Smooth muscle cell (in vitro differentiated cells): ENCODE data around the gene DNASE1L2. TPM values are rescaled to one million over a fixed set of nuclear protein-coding genes. Genes with fewer than 3 reads are reported as not detected.

Experiments
- DNase-seq: peaks from one replicate; lab custom pipeline; 2025; ENCODE audit not compliant: unreplicated experiment; lab: John Stamatoyannopoulos, UW
- H2AFZ ChIP-seq: fragments of 200-600 bp; sonication (generic); 2 replicates; pipeline ENCODE4 v1.6.0; 2016; ENCODE audit warnings: antibody characterized with exemption, low read depth, mild to moderate bottlenecking
- H3F3A ChIP-seq: fragments of 200-600 bp; sonication (generic); 2 replicates; pipeline ENCODE4 v1.6.0; 2017; ENCODE audit warnings: antibody characterized with exemption, low read depth
- H3K27ac ChIP-seq: fragments of 200-600 bp; sonication (generic); 2 replicates; pipeline ENCODE4 v1.5.1; 2016; ENCODE audit warnings: low read depth, mild to moderate bottlenecking
- H3K27me3 ChIP-seq: fragments of 200-600 bp; sonication (generic); 2 replicates; pipeline ENCODE4 v1.6.1; 2016; ENCODE audit warnings: low read depth, mild to moderate bottlenecking
- H3K36me3 ChIP-seq: fragments of 200-600 bp; sonication (generic); 2 replicates; pipeline ENCODE4 v1.5.1; 2016; ENCODE audit warnings: low read depth
- H3K4me1 ChIP-seq: fragments of 200-600 bp; sonication (generic); 2 replicates; pipeline ENCODE4 v1.5.1; 2016; ENCODE audit warnings: low read depth
- H3K4me2 ChIP-seq: fragments of 200-600 bp; sonication (generic); 2 replicates; pipeline ENCODE4 v1.6.0; 2016; ENCODE audit warnings: mild to moderate bottlenecking
- H3K4me3 ChIP-seq: fragments of 200-600 bp; sonication (generic); 2 replicates; pipeline ENCODE4 v1.5.1; 2016; ENCODE audit warnings: mild to moderate bottlenecking
- H3K79me2 ChIP-seq: fragments of 200-600 bp; sonication (generic); 2 replicates; pipeline ENCODE4 v1.6.0; 2016; ENCODE audit warnings: low read depth, mild to moderate bottlenecking
- H3K9ac ChIP-seq: fragments of 200-600 bp; sonication (generic); 2 replicates; pipeline ENCODE4 v1.6.0; 2016; ENCODE audit warnings: low read depth
- H3K9me3 ChIP-seq: fragments of 200-600 bp; sonication (generic); replicated peaks from 2 replicates; pipeline ENCODE4 v1.5.1; 2016; ENCODE audit warnings: low read depth
- H4K20me1 ChIP-seq: fragments of 200-600 bp; sonication (generic); 2 replicates; pipeline ENCODE4 v1.6.0; 2016; ENCODE audit warnings: low read depth
- CTCF ChIP-seq: fragments of 200-600 bp; sonication (generic); IDR thresholded peaks from 2 replicates; pipeline ENCODE4 v1.5.1; 2017; ENCODE audit warnings: borderline replicate concordance, mild to moderate bottlenecking, antibody characterized with exemption; ENCODE audit not compliant: insufficient read depth, poor library complexity, severe bottlenecking
- WGBS: methylation state at CpG from one replicate; pipeline ENCODE4 v1.1.7; 2016; ENCODE audit warnings: low lambda C conversion rate; 5-methylcytosine and 5-hydroxymethylcytosine counted together
- polyA plus RNA-seq: library from polyadenylated mRNA; unstranded; fragments of >200 nt; fragmentation: Nextera tagmentation; extraction: Ambion mirVana; gene quantifications from 2 replicates; pipeline ENCODE4 v1.2.1, GENCODE V29; 2016
- total RNA-seq: library from RNA; depleted of rRNA; stranded (reverse); fragments of >200 nt; gene quantifications from 2 replicates; pipeline ENCODE4 v1.2.3, GENCODE V29; 2014

Gene DNASE1L2
- total and polyA plus RNA-seq, 2 experiments from 2014 or later = 0.13 to 0.25 TPM

GRCh38 chr16:2191446-2191706, 44.9 kb upstream of the DNASE1L2 start:
- no peak for DNase-seq
- TF ChIP-seq CTCF = no peak
- WGBS = 91% methylated on average over 11 of the region's 11 CpGs

GRCh38 chr16:2194166-2194834, 41.9 kb upstream of the DNASE1L2 start:
- no peak overlapping the region for H3K4me3 ChIP-seq
- H3K4me1 ChIP-seq = no peaks in the 10 kb centered on the region
- no peaks in the 10 kb centered on the region for H3K36me3 ChIP-seq
- H4K20me1 ChIP-seq = no peaks in the 10 kb centered on the region
- no peak overlapping the region for H2AFZ ChIP-seq
- 78% methylated on average over 16 of the region's 16 CpGs for WGBS
- H3K27ac ChIP-seq = no peak overlapping the region
- no peaks in the 10 kb centered on the region for H3F3A ChIP-seq
- H3K9ac ChIP-seq = no peak overlapping the region
- no peak for DNase-seq
- H3K27me3 ChIP-seq = peaks cover 43% of the 10 kb centered on the region
- no peaks in the 10 kb centered on the region for H3K79me2 ChIP-seq
- H3K4me2 ChIP-seq = no peak overlapping the region
- H3K9me3 ChIP-seq = no peaks in the 10 kb centered on the region
- TF ChIP-seq CTCF = no peak

More at GRCh38 chr16:2191446-2191706, 44.9 kb upstream of the DNASE1L2 start:
- Histone ChIP-seq H3K79me2 (no peaks in the 10 kb centered on the region), H3K4me1 (no peaks in the 10 kb centered on the region), H3F3A (no peaks in the 10 kb centered on the region), H3K9ac (no peak overlapping the region), H4K20me1 (no peaks in the 10 kb centered on the region), H3K36me3 (no peaks in the 10 kb centered on the region), H3K27ac (no peak overlapping the region), H3K4me2 (no peak overlapping the region), H3K27me3 (peaks cover 16% of the 10 kb centered on the region), H3K4me3 (no peak overlapping the region), H2AFZ (no peak overlapping the region), H3K9me3 (no peaks in the 10 kb centered on the region)

- DNase-seq = no peak
- TF ChIP-seq CTCF = peak; percentile 34
Observed at GRCh38 chr16:2194852-2195321, 41.4 kb upstream of the DNASE1L2 start.

More at GRCh38 chr16:2194852-2195321, 41.4 kb upstream of the DNASE1L2 start:
- Histone ChIP-seq H3K27me3 (peaks cover 43% of the 10 kb centered on the region), H3K27ac (no peak overlapping the region), H3K9me3 (no peaks in the 10 kb centered on the region), H4K20me1 (no peaks in the 10 kb centered on the region), H3K9ac (no peak overlapping the region), H3K4me1 (no peaks in the 10 kb centered on the region), H3K4me3 (peak overlapping the region; percentile 46), H3K79me2 (no peaks in the 10 kb centered on the region), H2AFZ (no peak overlapping the region), H3F3A (no peaks in the 10 kb centered on the region), H3K36me3 (no peaks in the 10 kb centered on the region), H3K4me2 (peak overlapping the region; percentile 88)
- WGBS = 22% methylated on average over 10 of the region's 10 CpGs
